ENCODE results near the gene SULT1B1.

The SULT1B1 gene

DNA sequence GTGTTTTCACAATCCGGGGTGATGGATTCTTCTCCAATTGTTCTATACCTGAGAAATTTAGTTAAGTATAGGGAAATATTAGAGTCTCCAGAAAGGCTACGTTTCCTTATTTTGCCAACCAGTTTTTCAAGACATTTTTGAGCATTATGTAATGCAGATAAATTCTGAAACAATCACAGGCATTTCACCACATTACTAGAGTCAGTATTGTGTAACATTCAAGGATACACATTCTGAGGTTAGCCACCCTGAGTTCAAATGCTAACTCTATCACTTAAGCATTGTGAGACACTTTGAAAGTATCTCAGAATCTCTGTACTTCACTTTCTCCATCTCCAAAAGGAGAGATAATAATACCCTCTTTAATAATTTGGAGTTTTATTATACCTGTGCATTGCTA lies 10.6 kb downstream of the SULT1B1 start:
- no peak for DNase-seq (ENCODE audit: low spot score)

DNA sequence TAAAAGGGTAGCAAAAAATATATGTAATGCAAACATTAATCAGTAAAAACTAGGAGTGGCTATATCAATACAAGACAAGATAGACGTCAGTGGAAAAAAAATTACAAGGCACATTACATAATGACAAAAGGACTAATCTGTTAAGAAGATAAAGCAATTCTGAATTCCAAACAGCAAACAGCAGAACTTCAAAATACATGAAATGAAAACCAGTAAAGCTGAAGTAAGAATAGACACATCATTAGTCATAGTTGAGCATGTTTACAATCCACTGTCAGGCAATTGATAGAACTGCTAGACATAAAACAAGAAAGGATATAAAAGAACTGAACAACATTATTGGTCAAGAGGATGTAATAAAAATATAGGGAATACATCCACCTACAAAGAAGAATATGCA lies 12.2 kb downstream of the SULT1B1 start:
- DNase-seq (ENCODE audit: low spot score) = no peak

DNA sequence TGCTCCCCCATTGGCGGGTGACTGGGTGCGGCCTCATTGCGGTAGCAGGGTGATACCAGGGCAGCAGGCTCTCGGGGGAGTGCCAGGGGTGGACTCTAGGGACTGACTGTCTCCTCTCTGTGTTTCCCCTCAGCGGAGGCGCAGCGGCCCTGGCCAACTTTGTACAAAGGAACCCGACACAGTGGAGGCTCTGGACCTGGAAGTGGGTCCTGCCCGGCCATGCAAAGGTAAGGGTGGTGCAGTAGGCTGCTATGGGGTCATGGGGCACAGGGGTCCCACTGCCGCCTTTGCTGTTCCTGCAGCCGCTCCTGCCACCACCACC lies 16.3 kb downstream of the SULT1B1 start:
- DNase-seq (ENCODE audit: low spot score) = no peak

DNA sequence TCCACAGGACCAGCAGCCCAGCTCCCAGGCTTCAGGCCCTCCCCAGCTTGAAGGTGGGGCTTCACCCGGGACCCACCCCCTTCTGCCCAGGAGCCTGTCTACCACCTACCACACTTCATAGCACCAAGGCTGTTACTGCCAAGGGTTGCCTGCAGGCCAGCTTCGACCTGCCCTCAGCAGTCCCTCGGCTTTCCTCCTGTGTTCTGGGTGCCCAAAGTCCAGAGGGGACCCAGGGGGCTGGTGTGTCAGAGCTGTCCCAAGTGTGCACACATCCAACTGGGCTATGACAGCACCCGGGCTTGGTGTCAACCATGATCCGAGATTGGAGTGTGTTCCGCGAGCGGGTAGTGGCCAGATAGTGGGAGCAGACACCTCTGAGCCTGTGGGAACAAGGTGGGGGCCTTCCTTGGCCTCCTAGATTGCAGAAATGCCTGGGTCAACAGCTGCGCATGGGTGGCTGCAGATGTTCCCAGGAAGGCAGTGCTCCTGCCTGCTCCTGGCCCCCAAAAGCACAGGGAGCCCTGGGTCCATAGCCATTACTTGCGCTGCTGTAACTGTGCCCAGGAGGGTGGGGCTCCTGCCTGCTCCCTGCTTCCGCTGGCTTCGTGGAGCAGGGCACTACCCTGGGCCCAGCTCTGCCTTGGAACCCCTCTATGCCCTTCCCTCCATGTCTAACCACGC lies 16.8 kb downstream of the SULT1B1 start:
- no peak for DNase-seq (ENCODE audit: low spot score)

DNA sequence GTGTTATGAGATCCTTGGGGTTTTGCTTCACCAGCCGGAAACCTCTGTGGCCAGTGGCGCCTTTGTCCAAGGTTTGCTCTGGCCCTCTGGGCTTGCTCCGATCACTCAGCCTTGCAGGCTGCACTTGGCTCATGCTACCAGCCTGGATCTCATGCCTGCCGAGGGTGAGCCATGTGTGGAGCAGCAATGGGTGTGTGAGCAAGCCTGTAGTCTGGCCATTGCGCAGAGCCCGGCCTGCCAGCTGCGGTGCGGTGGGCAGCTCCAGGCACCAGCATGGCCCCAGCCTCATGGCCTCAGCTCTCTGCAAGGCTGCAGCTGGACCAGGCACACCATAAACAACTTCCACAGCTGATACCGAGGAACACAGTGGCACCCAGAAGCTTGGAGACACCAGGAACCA lies 17.8 kb downstream of the SULT1B1 start:
- DNase-seq (ENCODE audit: low spot score) = no peak

DNA sequence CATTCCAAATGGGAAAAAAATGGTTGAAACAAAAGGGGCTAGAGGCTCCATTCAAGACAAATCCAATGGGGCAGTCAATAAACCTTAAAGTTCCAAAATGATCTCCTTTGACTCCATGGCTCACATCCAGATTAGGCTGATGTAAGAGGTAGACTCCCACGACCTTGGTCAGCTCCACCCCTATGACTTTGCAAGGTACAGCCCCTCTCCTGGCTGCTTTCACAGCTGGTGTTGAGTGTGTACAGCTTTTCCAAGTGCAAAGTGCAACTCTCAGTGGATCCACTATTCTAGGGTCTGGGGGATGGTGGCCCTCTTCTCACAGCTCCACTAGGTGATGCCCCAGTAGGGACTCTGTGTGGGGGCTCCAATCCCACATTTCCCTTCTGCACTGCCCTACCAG lies 21.5 kb downstream of the SULT1B1 start:
- no peak for DNase-seq (ENCODE audit: low spot score)

DNA sequence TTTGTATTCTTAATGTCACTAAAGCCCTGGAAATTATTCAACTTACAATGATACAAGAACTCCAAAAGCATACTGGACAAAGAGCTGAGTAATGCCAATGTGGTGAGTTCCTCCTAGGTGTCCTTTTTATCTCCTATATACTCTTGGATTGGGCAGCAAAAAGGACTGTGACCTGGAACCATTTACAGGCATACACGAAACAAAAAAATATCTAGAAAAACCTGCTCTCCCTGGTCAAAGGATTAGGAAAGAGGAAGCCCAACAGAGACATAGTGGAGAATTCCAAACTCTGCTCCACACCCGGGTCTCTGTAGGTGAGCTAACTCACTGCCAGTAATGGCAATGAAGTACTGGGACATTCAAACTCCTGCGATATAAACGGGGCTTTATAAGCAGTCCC lies 25.3 kb downstream of the SULT1B1 start:
- DNase-seq (ENCODE audit: low spot score) = no peak

DNA sequence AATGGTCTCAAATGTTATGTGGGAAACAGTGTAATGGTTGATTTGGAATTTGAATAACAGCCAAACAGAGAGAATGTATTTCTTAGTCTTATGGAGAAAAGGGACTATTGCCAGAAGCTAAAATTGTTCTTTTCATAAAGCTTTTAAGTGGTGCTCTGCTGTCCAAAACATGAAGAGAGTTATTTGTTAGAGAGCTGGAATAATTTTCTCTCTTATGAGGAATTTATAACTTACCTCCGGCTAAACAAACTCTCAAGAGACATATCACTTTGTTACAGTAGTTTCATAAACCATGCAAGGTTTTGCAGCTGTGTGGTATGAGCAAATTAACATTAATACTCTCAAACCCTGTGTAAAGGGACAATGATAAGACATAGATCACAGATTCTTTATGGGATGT lies 28.6 kb downstream of the SULT1B1 start:
- no peak for DNase-seq (ENCODE audit: low spot score)

DNA sequence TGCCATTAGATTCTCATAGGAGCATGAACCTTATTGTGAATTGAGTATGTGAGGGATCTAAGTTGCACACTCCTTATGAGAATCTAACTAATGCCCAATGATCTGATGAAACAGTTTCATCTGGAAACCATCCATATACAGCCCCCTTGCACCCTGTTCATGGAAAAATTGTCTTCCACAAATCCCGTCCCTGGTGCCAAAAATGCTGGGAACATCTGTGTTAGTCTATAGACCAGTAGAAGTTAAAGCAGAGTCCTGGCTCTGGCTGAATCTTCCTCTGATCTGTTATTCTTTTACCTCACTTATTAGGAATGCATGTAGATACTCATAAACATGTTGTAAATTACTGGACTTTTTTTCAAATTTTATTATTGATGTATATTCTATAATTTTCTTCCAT lies 29.2 kb downstream of the SULT1B1 start:
- no peak for DNase-seq (ENCODE audit: low spot score)

DNA sequence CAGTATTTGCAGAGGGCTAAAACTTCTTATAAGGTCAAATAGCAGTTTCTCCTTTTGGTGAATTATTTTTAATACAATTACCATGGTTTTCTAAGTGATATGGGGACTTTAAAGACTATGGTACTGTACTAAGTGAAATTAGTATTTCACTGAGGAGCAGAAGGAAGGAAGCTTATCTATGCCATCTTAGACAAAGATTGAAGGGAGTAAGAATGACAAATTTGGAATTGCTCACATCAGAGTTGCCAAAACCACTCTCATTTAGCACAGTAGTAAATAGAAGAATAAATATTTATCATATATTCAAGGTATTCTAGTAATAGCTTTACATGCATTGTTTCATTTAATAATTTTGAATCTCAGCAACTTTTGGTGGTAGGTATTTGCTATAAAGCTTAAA lies 30.4 kb downstream of the SULT1B1 start:
- no peak for DNase-seq (ENCODE audit: low spot score)

DNA sequence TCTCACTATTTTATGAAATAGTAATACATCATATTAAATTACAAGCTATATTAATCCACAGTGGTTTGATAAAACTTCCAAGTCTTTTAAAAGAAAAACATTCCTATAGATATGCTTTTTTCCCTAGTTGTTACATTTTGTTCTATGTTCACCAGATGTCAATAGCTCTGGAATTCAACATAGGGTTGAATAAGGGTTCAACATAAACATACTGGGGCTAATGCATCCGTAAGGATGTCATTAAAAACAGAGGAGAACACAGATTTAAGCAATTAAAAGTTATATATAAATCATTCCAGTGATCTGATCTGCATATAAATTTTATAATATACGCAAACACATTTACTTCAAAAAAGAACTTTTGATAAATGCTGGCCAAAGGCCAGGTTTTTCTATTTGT lies 32.5 kb downstream of the SULT1B1 start:
- no peak for DNase-seq (ENCODE audit: low spot score)

DNA sequence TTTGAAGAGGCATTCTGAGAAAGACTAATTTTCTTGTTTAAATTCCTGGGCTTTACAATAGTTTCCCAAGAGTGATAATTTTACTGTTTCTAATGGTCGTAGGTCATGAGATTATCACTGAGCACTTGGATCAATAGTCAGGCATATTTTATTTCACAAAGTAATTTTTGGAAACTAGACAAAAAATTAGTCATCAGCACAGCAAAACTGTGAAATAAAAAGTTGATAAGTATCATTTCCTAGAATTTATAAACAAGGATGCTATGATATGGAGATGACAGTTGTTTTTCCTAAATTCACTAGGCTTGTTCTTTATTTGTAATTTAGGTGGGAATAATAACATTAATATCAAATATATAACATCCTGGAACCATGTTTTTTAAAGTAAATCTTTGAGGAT lies 33.0 kb downstream of the SULT1B1 start:
- no peak for DNase-seq (ENCODE audit: low spot score)

DNA sequence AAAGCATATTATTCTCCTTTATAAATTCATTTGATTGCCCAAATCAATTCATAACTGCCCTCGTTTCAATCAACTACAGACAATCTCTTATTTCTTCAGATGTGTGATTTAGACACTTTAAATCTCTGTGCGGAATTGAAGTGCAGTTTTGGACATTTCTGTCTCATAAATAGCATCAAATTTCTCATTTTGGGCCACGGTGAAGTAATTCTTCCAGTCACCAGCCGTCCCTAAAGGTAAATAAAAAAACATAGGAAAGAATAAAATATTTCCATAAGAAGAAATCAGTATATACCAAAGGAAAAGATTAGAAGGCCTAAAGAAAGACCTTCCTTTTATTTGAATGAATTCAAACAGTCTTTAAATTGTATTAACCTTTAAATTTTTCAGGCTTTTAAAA lies 33.4 kb downstream of the SULT1B1 start:
- no peak for DNase-seq (ENCODE audit: low spot score)

DNA sequence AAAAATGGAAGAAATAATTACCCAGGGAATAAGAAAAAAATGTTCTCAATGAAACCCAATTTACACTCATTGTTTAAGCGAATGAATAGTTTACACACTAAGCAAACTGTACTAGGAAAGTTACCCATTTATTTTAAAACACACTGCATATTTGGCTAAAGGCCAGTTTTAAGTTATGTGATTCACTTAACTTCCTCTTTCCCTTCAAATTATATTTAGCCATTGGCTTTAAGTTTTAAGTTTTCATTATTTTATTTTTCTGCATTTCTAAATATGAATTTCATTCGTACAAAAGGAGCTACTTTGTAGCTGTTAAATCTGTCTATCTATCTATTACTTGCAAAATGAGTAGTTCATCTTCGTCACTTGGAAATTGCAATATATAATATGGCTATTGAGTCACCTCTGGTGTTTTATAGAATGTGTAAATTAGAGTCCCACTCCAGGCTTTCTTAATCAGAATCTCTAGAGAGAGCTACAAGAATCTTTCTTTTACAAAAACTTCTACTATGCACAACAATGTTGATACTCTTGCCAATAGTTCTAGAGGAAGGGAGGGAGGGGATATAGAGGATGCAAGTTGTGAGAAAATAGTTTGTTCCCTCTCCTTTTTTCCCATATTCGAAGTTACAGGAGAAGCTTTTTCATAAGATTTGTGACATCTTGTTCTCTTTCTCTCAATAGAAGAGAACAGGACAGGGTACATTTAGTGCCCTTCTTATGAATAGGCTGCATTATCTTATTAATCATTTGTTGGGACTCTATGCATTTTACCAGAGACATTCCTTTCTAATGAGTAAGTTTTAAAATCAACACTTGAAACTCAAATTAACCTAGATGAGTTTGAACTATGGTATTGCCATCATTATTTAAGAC lies 41.8 kb downstream of the SULT1B1 start:
- DNase-seq (ENCODE audit: low spot score) = peak; percentile 56

DNA sequence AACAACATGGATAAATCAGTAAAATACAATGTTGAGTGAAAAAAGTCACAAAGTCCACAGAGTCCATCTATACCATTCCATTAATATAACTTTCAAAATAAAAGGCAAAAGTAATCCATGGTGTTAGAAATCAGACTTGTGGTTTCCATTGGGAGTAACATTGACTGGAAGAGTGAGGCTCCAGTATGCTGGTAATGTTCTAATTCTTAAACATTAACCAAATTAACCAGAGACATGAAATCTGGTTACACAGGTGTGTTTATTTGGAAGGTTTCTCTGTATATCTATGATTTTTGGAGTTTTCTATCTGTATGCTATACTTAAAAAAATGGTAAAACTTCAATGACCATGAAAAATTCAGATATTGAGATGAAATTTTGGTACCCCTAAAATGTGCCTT lies 42.6 kb downstream of the SULT1B1 start:
- no peak for DNase-seq (ENCODE audit: low spot score)

DNA sequence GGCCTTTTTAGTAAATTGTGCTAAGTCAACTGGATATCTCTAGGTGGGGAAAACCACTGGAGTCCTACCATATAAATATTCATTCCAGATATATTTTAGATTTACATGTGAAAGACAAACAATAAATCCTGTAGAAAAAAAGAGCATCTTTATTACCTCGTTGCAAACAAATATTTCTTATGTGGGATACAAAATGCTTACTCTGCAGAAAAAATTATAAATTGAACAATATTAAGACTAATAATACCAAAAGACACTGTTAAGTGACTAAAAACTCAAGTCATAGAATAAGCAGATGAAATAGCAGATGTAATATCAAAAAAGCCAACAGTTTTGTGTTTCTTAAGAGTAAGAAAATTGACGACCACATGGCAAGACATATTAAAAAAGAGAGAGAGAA lies 43.8 kb downstream of the SULT1B1 start:
- no peak for DNase-seq (ENCODE audit: low spot score)

DNA sequence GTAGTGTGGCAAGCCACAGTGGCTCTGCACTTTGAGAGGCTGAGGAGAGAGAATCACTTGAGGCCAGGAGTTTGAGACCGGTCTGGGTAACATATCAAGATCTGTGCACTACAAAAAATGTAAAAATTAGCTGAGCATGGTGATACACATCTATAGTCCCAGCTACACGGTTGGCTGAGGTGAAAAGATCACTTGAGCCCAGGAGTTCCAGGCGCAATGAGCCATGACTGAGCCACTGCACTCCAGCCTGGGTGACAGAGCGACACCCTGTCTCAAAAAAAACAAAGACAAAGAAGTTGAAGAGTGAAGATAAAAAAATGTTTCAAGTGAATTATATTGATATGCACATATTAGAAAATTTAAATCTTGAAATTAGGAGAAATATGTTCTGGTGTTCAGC lies 46.3 kb downstream of the SULT1B1 start:
- DNase-seq (ENCODE audit: low spot score) = no peak

DNA sequence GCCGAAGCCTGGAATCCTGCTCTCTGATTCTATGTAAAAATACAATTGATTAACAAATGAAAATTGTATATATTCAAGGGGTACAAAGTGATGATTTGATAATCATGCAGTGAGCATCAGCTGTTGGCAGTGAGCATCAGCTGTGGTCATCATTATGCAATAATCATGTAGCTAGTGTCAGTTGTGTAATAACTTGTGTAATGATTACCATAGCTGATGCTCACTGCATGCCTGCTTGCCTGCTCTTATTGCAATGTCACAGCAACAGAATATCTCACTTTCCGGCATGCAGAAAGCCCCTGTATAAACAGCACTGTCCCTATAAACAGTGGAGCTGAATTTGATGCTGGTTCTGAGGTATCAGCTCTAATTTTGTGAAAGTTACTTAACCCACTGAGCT lies 46.8 kb downstream of the SULT1B1 start:
- DNase-seq (ENCODE audit: low spot score) = no peak

DNA sequence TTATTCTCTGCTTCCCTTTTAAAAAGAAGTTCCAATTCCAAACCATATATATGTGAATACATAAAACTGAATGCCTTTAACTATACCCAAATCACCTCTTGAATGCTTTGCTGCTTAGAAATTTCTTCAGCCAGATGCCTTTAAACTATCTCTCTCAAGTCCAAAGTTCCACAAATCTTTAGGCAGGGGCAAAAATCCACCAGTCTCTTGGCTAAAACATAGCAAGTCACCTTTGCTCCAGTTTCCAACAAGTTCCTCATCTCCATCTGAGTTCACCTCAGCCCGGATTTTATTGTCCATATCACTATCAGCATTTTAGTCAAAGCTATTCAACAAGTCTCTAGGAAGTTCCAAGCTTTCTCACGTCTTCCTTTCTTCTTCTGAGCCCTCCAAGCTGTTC lies 49.8 kb downstream of the SULT1B1 start:
- DNase-seq (ENCODE audit: low spot score) = no peak

DNA sequence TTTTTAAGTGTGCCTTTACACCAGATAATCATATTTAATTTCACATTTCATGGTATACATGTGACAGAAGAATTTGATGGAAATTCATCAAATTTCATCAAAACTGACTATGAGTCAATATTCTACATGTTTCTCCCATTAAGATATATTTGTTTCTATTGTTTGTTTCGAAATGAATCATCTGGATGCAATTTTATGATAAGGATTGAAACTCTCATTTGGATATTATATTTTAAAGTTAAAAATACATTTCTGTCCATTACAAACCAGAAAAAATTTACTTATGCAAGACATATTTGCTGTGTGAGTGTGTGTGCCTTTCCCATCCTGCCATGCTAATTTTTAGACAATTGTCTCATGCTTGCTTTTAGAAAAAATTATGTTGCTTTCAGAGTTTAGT lies 52.2 kb downstream of the SULT1B1 start:
- DNase-seq (ENCODE audit: low spot score) = peak; percentile 30

DNA sequence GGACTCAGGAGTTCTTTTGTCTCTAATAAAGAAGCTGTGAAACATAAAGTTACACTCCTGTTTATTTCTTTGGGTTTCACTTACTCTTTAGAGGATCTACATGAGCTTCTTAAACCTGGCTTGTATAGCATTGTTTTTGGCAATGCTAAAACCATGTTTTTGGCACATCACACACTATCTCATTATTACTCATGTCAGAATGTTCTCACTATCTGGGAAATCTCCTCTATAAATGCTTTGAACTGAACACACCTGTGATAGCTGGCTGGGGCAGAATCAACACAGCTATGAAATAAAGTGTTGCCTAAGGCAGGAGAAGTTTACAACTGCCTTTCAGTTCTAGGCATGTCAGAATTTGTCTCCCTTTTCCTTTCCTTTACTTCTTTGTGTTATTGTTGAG lies 52.6 kb downstream of the SULT1B1 start:
- no peak for DNase-seq (ENCODE audit: low spot score)

DNA sequence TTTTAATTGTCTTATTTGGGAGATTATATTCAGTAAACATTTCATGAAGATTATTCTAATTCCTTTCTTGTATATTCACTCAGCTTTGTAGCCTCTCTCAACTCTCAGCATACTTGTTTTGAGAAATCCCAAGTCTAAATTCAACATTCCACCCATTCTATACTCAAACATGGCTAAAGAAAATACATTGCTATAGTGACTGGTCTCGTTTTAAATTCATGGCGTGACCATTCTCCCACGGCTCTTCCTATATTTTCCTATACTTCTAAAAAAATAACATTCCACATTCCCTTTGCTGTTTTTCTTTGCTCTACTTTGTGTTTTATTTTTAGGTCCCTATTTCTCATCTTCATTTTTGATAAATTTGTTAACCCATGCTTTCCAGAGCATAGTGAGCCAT lies 58.2 kb downstream of the SULT1B1 start:
- DNase-seq (ENCODE audit: low spot score) = no peak

DNA sequence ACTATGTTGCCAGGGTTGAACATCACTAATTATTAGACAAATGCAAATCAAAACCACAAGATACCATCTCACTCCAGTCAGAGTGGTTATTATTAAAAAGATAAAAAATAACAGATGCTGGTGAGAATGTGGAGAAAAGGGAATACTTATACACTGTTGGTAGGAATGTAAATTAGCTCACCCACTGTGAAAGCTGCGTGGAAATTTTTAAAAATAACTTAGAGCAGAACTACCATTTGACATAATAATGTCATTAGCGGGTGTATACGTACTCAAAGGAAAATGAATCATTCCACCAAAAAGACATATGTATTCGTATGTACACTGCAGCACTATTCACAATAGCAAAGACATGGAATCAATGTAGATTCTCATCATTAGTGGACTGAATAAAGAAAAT lies 58.7 kb downstream of the SULT1B1 start:
- DNase-seq (ENCODE audit: low spot score) = no peak
